ENCODE data around the gene ZGPAT.

Gene ZGPAT

GRCh38 chr20:63702751-63703470 lies 4.9 kb upstream of the ZGPAT start:
- Histone ChIP-seq H3K4me1 (peaks cover 35 to 42% (median 38%) of the 10 kb centered on the region in 10 experiments), H4K20me1 (peaks cover 16 to 96% (median 89%) of the 10 kb centered on the region in 11 experiments), H3K27me3 (no peaks in the 10 kb centered on the region), H3K36me3 (peaks cover 31 to 58% (median 40%) of the 10 kb centered on the region in 11 experiments), H3K4me2 (no peak overlapping the region), H3K9ac (peak overlapping the region in 1 of 11 experiments; percentile 24; a peak in 1 of 22 replicates), H3K27ac (no peak overlapping the region), H3K9me3 (replicated peaks in 1 of 11) (no peaks in the 10 kb centered on the region), H3K4me3 (no peak overlapping the region)
- TF ChIP-seq Cebpa-rat (IDR thresholded peaks at IDR 0.05) = no peak

DNA sequence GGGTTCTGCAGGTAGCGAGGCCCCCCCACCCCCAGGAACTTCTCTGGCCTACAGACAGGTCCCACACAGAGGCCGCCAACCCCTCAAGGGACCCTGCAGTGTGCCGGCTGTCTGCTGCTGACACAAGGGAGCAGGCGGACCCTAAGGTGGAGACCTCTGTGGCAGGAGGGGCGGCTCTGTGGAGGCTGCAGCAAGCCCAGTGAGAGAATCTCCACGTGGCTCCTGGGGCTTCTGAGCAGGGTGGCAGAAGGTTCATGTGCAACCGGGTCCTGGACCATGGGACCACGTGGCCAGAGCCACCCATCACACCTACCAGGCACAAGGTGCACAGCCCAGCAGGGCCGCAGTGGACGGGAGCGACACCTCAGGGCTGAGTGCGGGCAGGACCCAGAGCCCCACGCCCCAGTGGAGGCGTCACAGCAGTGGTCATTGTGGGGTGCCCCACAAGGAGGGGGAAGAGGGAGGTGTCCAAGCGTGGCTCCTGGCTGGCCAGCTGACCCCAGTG lies 4.3 kb upstream of the ZGPAT start:
- H3K36me3 ChIP-seq = peaks cover 31 to 58% (median 38%) of the 10 kb centered on the region in 11 experiments
- H3K4me2 ChIP-seq = no peak overlapping the region
- no peak overlapping the region for H3K27ac ChIP-seq
- no peaks in the 10 kb centered on the region for H3K9me3 ChIP-seq (replicated peaks in 1 of 11)
- no peak overlapping the region for H3K4me3 ChIP-seq
- peaks cover 11 to 93% (median 86%) of the 10 kb centered on the region in 11 experiments; a peak in 21 of 22 replicates for H4K20me1 ChIP-seq
- H3K4me1 ChIP-seq = peaks cover 32 to 37% (median 35%) of the 10 kb centered on the region in 10 experiments
- H3K27me3 ChIP-seq = no peaks in the 10 kb centered on the region
- no peak overlapping the region; a peak in 3 of 22 replicates for H3K9ac ChIP-seq
- no peak for TF ChIP-seq Cebpa-rat (IDR thresholded peaks at IDR 0.05)

- TF ChIP-seq Cebpa-rat (IDR thresholded peaks at IDR 0.05) = no peak
- Histone ChIP-seq H3K27me3 (no peaks in the 10 kb centered on the region), H3K4me2 (no peak overlapping the region), H4K20me1 (peaks cover 11 to 93% (median 86%) of the 10 kb centered on the region in 11 experiments; a peak in 20 of 22 replicates), H3K9me3 (replicated peaks in 1 of 11) (no peaks in the 10 kb centered on the region), H3K27ac (no peak overlapping the region), H3K36me3 (peaks cover 37 to 63% (median 42%) of the 10 kb centered on the region in 11 experiments), H3K4me1 (peaks cover 32 to 37% (median 35%) of the 10 kb centered on the region in 10 experiments), H3K9ac (peak overlapping the region in 2 of 11 experiments; percentile 14 to 91; a peak in 3 of 22 replicates), H3K4me3 (no peak overlapping the region)
Observed at GRCh38 chr20:63703976-63704748, 3.7 kb upstream of the ZGPAT start.

DNA sequence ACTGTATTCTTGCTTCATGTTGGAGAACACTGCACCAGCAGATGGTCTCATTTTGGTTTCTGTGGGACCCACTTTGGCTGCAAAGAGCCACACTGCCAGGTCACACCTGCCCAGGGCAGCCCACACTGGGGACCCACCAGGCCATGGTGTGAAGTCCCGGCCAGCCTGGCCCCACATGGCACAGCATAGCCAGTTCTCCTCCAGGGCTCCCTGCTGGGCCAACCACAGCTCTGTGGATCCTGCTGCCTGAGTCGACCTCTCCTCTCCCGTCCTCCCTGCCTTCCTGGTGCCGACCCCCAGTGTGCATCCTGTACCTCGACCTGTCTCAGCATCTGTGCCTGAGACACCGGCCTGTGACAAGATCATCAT lies 3.1 kb upstream of the ZGPAT start:
- H4K20me1 ChIP-seq = peaks cover 8 to 93% (median 86%) of the 10 kb centered on the region in 11 experiments; a peak in 20 of 22 replicates
- no peak overlapping the region for H3K27ac ChIP-seq
- H3K27me3 ChIP-seq = no peaks in the 10 kb centered on the region
- H3K9me3 ChIP-seq (replicated peaks in 1 of 11) = no peaks in the 10 kb centered on the region
- peaks cover 32 to 37% (median 34%) of the 10 kb centered on the region in 10 experiments for H3K4me1 ChIP-seq
- no peak for TF ChIP-seq Cebpa-rat (IDR thresholded peaks at IDR 0.05)
- peak overlapping the region in 3 of 11 experiments; percentile 16 to 93 (median 91); a peak in 5 of 22 replicates for H3K9ac ChIP-seq
- no peak overlapping the region for H3K4me2 ChIP-seq
- H3K4me3 ChIP-seq = no peak overlapping the region
- H3K36me3 ChIP-seq = peaks cover 41 to 69% (median 48%) of the 10 kb centered on the region in 11 experiments

DNA sequence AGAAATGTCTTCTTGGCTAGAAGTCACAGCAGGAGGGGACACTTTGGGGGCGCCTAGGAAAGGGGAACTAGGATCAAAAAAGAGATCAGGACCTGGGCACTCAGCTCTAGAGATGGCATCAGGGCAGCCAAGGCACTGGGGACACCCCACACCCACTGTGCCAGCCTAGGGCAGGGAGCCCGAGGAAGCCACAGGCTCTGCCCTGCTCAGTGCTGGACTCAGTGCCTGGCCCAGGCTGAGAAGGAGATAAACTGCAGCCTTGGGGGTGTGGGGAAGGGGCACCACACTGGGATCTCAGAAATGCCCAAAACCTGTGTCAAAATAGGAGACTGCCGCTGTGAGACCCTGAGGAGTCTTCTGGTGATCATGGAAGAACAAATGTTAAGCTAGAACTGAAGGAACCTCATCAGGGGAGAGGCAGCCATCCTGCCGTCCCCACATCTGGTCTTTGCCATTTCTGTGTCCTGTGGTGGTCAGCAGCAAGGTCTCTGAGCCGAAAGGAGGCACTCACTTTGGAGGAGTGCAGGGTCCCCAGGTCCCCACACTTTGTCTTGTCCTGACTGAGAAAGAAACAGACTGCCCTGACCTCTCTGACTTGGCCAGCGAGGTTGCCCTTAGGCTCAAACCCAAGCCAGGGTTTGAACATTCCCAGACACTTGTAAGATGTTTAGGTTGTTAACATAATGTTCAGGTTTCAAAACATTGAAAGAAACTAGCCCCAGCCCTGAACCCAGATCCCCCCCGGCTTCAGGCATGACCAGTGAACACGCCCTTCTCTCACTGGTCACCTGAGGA lies 2.4 kb upstream of the ZGPAT start:
- Histone ChIP-seq H3K4me1 (peaks cover 26 to 37% (median 33%) of the 10 kb centered on the region in 10 experiments), H3K9ac (peak overlapping the region in 10 of 11 experiments; percentile 27 to 97 (median 94); a peak in 16 of 22 replicates), H3K36me3 (peaks cover 46 to 70% (median 51%) of the 10 kb centered on the region in 11 experiments), H3K4me2 (peak overlapping the region in 9 of 11 experiments; percentile 91 to 99 (median 98); a peak in 12 of 22 replicates), H3K9me3 (replicated peaks in 1 of 11) (no peaks in the 10 kb centered on the region), H3K4me3 (peak overlapping the region in 1 of 10 experiments; percentile 89; a peak in 2 of 20 replicates), H3K27ac (peak overlapping the region in 2 of 11 experiments; percentile 8 to 11; a peak in 1 of 22 replicates), H3K27me3 (no peaks in the 10 kb centered on the region), H4K20me1 (peaks cover 8 to 90% (median 80%) of the 10 kb centered on the region in 11 experiments; a peak in 20 of 22 replicates)
- no peak for TF ChIP-seq Cebpa-rat (IDR thresholded peaks at IDR 0.05)

DNA sequence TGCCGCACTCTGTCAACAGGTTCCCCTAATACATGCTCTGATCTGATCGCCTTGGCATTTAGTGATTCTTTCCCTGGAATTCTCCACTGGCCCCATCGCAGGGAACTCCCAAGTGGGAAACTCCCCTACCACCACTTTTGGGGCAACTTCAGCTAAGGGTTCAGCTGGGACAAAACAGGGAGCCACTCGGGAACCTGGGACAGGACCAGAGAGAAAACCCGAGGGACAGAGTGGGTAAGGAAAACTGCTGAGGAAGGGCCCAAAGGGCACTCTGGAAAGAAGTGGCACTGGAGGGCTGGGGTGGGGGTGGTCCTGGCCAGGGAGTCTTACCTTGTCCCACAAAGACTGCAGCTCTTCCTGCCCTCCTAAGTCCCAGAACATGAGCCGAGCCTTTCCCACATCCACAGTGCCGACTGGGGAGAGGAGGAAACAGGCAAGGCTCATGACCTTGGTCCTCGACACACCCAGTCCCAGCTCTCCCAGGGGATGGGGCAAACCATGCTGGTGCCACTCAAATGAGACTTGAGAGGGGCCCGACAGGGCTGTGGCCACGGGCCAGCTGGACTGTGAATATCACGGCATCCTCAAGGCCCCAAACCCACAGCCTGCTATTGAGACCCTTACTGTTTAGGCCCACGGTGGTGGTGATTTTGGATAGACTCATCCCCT lies 1.7 kb upstream of the ZGPAT start:
- Histone ChIP-seq H3K27ac (peak overlapping the region in 8 of 11 experiments; percentile 8 to 93 (median 90); a peak in 11 of 22 replicates), H3K27me3 (no peaks in the 10 kb centered on the region), H3K4me1 (peaks cover 25 to 44% (median 35%) of the 10 kb centered on the region in 10 experiments), H3K36me3 (peaks cover 54 to 73% (median 58%) of the 10 kb centered on the region in 11 experiments), H3K9me3 (replicated peaks in 1 of 11) (peaks cover 0 to 2% (median 0%) of the 10 kb centered on the region in 11 experiments; a peak in 5 of 22 replicates), H3K4me2 (peak overlapping the region; percentile 91 to 99 (median 98)), H4K20me1 (peaks cover 11 to 90% (median 77%) of the 10 kb centered on the region in 11 experiments; a peak in 21 of 22 replicates), H3K9ac (peak overlapping the region; percentile 83 to 97 (median 94)), H3K4me3 (peak overlapping the region; percentile 79 to 99 (median 95))
- no peak for TF ChIP-seq Cebpa-rat (IDR thresholded peaks at IDR 0.05)

DNA sequence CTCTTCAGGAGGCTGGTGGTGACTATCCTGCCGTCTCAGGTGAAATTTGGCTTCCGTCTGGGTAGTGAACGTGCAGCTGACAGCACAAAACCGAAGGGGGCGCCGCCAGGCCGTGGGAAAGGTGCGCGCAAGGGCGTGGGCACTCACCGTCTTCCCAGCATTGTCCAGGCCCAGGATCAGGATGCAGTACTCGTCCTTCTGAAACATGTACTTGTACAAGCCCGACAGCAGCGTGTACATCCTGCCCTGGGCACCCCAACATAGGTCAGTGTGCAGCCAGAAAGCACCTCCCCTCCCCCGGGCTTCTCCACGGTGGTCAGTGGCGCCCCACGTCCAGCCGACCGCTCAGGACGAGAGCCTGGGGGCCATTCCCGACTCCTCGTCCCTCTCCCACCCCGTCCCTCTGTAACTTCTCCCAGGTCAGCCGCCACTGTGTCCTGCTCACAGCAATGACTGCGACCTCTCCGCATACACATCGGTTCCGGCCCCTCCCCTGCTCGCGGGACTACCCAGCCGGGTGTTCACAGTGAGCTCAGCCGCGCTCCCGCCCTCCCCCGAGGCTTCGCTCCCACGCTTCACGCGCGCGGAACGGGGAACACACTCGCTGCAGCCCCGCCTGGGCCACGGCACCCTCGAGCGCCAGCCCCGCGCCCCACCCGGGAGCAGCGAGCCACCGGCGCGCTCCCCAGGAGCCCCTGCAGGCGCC lies 834 bp upstream of the ZGPAT start:
- Histone ChIP-seq H4K20me1 (peaks cover 14 to 90% (median 77%) of the 10 kb centered on the region in 11 experiments; a peak in 21 of 22 replicates), H3K27ac (peak overlapping the region; percentile 81 to 93 (median 91)), H3K9me3 (replicated peaks in 1 of 11) (peaks cover 5 to 10% (median 7%) of the 10 kb centered on the region in 11 experiments; a peak in 21 of 22 replicates), H3K4me1 (peaks cover 25 to 47% (median 38%) of the 10 kb centered on the region in 10 experiments), H3K4me2 (peak overlapping the region; percentile 91 to 99 (median 98)), H3K27me3 (no peaks in the 10 kb centered on the region), H3K4me3 (peak overlapping the region; percentile 79 to 99 (median 95)), H3K9ac (peak overlapping the region; percentile 83 to 97 (median 94)), H3K36me3 (peaks cover 62 to 79% (median 66%) of the 10 kb centered on the region in 11 experiments)
- no peak for TF ChIP-seq Cebpa-rat (IDR thresholded peaks at IDR 0.05)
